NCI-H524 treated with DMSO at 0.1 percent for 48 hours (cell line): ENCODE data around the gene ZNF526.

ENCODE experiments used
- DNase-seq: peaks from one replicate; lab custom pipeline; 2025; lab: John Stamatoyannopoulos, UW

The ZNF526 gene

GRCh38 chr19:42196011-42197001 is 23.8 kb upstream of the ZNF526 start:
- DNase-seq, result no peak

- no peak for DNase-seq
Observed at GRCh38 chr19:42197375-42197817, 22.7 kb upstream of the ZNF526 start.

- DNase-seq, result no peak
Observed at GRCh38 chr19:42198676-42199439, 21.3 kb upstream of the ZNF526 start.

GRCh38 chr19:42199440-42200115 is 20.5 kb upstream of the ZNF526 start:
- DNase-seq, result no peak

DNA sequence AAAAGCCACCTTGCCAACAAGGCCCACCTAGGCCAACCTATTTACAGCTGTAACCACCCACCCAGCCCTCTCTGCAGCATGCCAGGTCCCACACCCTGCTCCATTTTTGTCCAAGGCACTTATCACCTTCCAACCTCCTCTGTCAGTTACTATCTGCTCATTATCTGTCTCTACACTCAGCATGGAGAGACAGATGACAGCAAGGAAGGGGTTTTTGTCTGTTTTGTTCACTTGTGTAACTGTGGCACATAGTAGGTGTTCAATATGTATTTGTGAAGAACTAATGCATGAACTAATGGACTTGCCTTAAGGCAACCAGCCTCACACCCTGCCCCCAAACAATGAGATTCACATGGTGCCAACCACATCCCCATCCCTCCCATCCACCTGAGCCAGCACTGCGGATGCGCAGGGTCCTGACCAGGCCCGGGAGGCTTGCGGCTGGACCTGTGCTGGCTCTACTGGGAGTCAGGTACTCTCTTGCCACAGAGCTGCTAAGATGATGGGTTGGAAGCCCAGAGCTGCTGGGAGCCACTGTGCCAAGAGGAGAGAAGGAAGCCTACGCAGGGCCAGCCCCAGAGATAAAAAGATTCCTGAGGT is 19.9 kb upstream of the ZNF526 start:
- DNase-seq, result no peak

- DNase-seq, result no peak
Observed at GRCh38 chr19:42201489-42202289, 18.4 kb upstream of the ZNF526 start.

GRCh38 chr19:42202290-42202880 is 17.7 kb upstream of the ZNF526 start:
- DNase-seq, result no peak

- no peak for DNase-seq
Observed at GRCh38 chr19:42203700-42204099, 16.4 kb upstream of the ZNF526 start.

DNA sequence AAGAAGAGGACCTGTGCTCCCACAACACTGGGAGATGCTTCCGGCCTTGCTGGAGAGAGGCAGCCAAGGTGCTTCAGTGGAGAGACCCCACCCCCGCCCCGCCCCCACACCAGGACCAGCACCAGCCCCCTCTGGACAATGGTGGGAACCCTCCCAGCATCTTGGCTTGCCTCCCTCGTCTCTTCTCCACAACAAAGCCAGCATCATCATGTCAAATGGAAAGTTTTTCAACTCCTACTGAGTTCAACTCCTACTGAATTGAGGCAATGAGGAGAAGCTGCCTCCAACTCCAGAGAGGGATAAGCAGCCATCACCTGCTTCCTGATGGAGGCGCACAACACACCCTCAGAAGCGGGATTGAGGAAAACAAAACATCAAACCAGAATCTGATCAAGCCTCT is 15.4 kb upstream of the ZNF526 start:
- no peak for DNase-seq

DNA sequence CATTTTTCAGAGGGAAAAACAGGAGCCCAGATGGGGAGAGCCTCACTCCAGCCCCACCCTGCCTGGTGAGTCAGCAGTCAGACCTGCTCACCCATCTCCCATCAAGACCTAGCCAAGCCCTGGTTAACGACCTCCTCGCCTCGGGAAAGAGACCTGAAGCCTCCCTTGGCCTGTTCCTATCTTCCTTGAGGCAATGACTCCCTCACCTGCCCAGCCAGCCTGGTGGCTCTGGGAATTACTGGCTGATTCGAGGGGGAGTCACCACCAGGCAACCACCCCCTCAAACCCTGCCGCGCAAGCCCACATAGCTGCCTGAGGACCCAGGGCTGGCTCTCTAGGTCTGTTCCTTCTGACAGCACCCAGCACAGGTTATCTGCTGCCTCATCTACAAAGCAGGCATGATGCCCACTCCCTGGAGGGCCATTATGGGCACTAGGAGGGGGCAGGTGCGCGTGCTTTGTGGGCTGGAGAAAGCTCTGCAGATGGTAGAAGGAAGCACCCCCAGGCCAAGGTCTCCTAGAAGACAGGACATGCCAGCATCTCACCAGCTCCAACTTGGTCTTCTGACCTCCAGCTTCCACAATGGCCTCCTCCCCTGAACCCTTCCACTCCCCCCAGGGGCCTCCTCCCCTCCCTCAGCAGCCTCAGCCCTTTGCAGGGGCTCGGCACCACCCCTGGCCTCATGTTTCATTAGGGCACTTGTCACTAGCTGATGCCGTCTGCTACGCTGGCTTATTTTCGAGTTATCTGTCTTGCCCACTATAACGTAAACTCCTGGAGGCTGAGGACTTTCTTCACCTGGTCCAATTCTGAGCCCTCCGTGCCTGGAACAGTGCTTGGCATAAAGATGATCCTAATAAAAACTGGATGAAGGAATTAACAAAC is 13.0 kb upstream of the ZNF526 start:
- no peak for DNase-seq

DNA sequence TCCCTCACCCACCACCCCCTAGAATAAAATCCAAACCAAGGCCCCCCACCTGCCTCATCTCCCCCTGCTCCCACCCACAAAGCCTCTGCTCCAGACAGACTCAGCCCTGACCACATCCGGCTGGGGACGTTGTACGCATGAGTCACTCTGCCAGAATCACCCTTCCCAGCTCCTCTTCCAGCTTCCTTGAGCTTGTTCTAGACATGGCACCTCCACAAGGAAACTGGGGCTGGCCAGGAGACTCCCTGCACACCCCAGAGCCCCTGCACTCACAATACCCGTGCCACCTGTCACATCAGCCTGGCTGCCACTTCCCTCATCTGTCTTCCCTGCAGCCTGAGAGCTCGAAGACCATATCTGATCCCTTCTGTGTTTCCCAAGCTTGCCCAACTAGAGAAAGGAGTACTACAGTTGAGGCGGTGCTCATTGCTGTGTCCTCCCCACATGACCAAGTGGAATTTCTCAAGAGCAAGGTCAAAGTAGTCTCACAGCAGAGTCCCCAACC is 12.3 kb upstream of the ZNF526 start:
- DNase-seq, result no peak

DNA sequence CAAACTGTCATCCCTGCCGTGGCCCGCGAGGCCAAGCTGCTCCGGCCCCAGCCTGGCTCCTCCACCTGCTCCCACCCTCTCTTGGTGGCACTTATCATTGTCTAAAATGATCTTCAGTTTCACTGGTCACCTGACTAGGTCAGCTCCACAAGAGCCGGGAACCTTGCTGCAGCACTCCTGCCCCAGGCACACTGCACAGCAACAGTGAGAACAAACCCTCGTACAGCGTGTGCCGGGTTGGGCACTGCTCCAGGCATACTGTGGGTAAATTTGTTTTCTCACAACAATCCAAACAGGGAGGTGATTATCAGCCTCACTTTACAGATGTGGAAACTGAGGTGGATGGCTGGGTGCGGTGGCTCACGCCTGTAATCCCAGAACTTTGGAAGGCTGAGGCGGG is 11.5 kb upstream of the ZNF526 start:
- no peak for DNase-seq

DNA sequence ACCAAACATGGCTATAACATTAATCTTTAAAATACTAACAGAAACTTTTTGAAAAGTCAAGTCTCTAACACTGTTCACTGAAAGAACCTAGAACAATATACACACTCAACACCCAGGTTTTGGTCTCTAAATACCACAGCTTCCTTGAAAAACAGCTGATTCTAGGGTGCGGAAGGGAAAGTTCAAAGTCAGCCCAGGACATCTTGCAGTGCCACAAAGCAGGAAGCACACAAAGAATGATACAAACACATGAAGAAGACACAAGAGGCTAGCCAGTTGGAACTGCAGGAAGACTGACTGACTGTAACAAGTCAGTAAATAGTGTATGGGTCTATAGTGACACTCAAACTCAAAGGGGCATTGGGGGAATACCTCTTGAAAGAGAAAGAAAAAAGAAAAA is 7.2 kb upstream of the ZNF526 start:
- no peak for DNase-seq

DNA sequence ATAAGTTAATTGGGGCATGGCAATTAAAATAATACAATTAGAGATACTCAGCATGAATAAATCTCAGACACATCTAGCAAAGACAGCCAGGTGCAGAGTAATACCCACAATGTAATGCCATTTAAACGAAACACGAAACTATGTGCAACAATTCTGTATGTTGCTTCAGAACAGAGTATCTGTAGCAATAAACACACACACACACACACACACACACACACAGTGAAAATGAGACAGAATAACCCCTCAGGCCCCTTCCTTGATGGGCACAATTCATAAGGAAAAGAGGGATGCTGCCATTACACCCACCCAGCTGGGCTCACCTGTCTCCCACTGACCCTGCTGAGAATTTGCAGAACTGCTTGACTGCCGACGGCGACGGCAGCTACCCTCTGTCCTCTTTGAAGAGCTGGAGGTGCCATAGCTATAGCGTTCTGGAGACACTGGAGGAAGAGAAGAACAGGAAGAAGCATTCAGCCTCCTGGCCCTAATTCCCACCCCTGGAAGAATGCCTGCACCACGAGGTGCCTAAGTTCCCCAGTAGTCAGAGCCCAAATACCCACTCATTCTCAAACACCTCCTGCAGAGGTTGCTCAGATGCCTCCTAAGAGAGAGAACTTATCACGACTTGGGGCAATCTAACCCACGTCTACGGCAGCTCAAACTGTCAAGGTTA is 5.2 kb upstream of the ZNF526 start:
- DNase-seq, result no peak

- no peak for DNase-seq
Observed at GRCh38 chr19:42216653-42217519, 3.2 kb upstream of the ZNF526 start.

- DNase-seq, result peak; percentile 34
Observed at GRCh38 chr19:42217520-42218437, 2.3 kb upstream of the ZNF526 start, which contains the start of gene DEDD2. Gene DEDD2 (minus strand): TSS chr19:42217677. CDS start chr19:42217007, 670 bp downstream.

GRCh38 chr19:42220751-42221097 is 612 bp downstream of the ZNF526 start:
- DNase-seq, result no peak
